WTC11 (cell line): Measurements from ENCODE around the gene FNIP2. TPM values are rescaled to one million over a fixed set of nuclear protein-coding genes. Genes with fewer than 3 reads are reported as not detected.
"Not testable (repeated sequence)": the region's sequence is repeated elsewhere in the genome, so short reads cannot be mapped to it uniquely, and the experiment has no call there.

Source experiments
- ATAC-seq: fragments of 200-7000 bp; cut with Tn5 transposase; 2 replicates; pipeline ENCODE4 v1.10.0; 2021; ENCODE audit warnings: mild to moderate bottlenecking, moderate library complexity
- CTCF ChIA-PET: fragments of 300-600 bp; sonication (Branson Sonifier 250); formaldehyde crosslinking; loops from one replicate; lab custom pipeline; 2021; ENCODE audit warnings: antibody characterized with exemption; lab: Charles Lee
- POLR2A ChIA-PET: fragments of 350-600 bp; sonication (Branson Sonifier 250); formaldehyde crosslinking; loops from one replicate; lab custom pipeline; 2021; ENCODE audit warnings: antibody characterized with exemption; lab: Charles Lee
- DNase-seq: peaks from one replicate; pipeline ENCODE4 v3.0.0; 2021; ENCODE audit warnings: low spot score
- H3K27ac Mint-ChIP-seq: 2 replicates; pipeline ENCODE4 v1.8.0; 2021; ENCODE audit warnings: mixed read lengths
- H3K27me3 Mint-ChIP-seq: 2 replicates; pipeline ENCODE4 v1.8.0; 2021; ENCODE audit warnings: low read depth, mild to moderate bottlenecking, moderate library complexity, mixed read lengths
- H3K36me3 Mint-ChIP-seq: 2 replicates; pipeline ENCODE4 v1.8.0; 2021; ENCODE audit warnings: mixed read lengths
- H3K4me1 Mint-ChIP-seq: 2 replicates; pipeline ENCODE4 v1.8.0; 2022; ENCODE audit warnings: mixed read lengths
- H3K4me3 Mint-ChIP-seq: 2 replicates; pipeline ENCODE4 v1.8.0; 2021; ENCODE audit warnings: mild to moderate bottlenecking, moderate library complexity, mixed read lengths
- H3K9me3 Mint-ChIP-seq: 2 replicates; pipeline ENCODE4 v1.8.0; 2021; ENCODE audit warnings: mixed read lengths
- CREM ChIP-seq: sonication (generic); formaldehyde crosslinking; IDR thresholded peaks from 2 replicates; pipeline ENCODE4 v1.8.1; 2022; ENCODE audit warnings: mild to moderate bottlenecking, missing genetic modification reagents, moderate library complexity
- HMGA2 ChIP-seq: fragments of 250-450 bp; sonication (Bioruptor Pico); IDR thresholded peaks from 2 replicates; pipeline ENCODE4 v1.4.0; 2021; ENCODE audit warnings: mild to moderate bottlenecking, moderate library complexity
- IRF2 ChIP-seq: sonication (generic); formaldehyde crosslinking; IDR thresholded peaks from 2 replicates; pipeline ENCODE4 v1.8.0; 2022; ENCODE audit warnings: low read depth, missing genetic modification reagents, borderline replicate concordance
- JUN ChIP-seq: sonication (generic); formaldehyde crosslinking; IDR thresholded peaks from 2 replicates; pipeline ENCODE4 v1.8.0; 2023; ENCODE audit warnings: mild to moderate bottlenecking, missing genetic modification reagents
- MYBL2 ChIP-seq: sonication (generic); formaldehyde crosslinking; IDR thresholded peaks from 2 replicates; pipeline ENCODE4 v1.8.1; 2023; ENCODE audit warnings: mild to moderate bottlenecking, moderate library complexity, missing genetic modification reagents
- NR1H2 ChIP-seq: sonication (generic); formaldehyde crosslinking; IDR thresholded peaks from 2 replicates; pipeline ENCODE4 v1.9.0; 2021; ENCODE audit warnings: mild to moderate bottlenecking, moderate library complexity, missing genetic modification reagents
- NR2C2 ChIP-seq: sonication (generic); formaldehyde crosslinking; IDR thresholded peaks from 2 replicates; pipeline ENCODE4 v1.8.0; 2022; ENCODE audit warnings: mild to moderate bottlenecking, missing genetic modification reagents
- RELA ChIP-seq: sonication (generic); formaldehyde crosslinking; IDR thresholded peaks from 2 replicates; pipeline ENCODE4 v1.8.1; 2022; ENCODE audit warnings: missing genetic modification reagents, mild to moderate bottlenecking, borderline replicate concordance
- ZNF121 ChIP-seq: sonication (generic); formaldehyde crosslinking; IDR thresholded peaks from 2 replicates; pipeline ENCODE4 v1.8.0; 2023; ENCODE audit warnings: missing genetic modification reagents
- ZNF416 ChIP-seq: fragments of 250-450 bp; sonication (Bioruptor Pico); IDR thresholded peaks from 2 replicates; pipeline ENCODE4 v1.9.0; 2021; ENCODE audit warnings: mild to moderate bottlenecking, inconsistent platforms
- ZNF423 ChIP-seq: fragments of 250-450 bp; sonication (Bioruptor Pico); IDR thresholded peaks from 2 replicates; pipeline ENCODE4 v2.1.2; 2022; ENCODE audit warnings: mild to moderate bottlenecking, moderate library complexity
- ZNF425 ChIP-seq: fragments of 250-450 bp; sonication (Bioruptor Pico); conservative IDR thresholded peaks from 2 replicates; pipeline ENCODE4 v1.9.0; 2021; ENCODE audit warnings: mild to moderate bottlenecking
- total RNA-seq: library from RNA; stranded (reverse); gene quantifications from 3 replicates; pipeline ENCODE4 v1.2.3, GENCODE V29; 2021
- TF ChIP-seq, protein P1 (sequence below): sonication (generic); formaldehyde crosslinking; IDR thresholded peaks from 2 replicates; pipeline ENCODE4 v1.8.0; 2023; ENCODE audit warnings: missing genetic modification reagents, mild to moderate bottlenecking, borderline replicate concordance
- TF ChIP-seq, protein P2 (sequence below): sonication (generic); formaldehyde crosslinking; IDR thresholded peaks from 2 replicates; pipeline ENCODE4 v1.8.0; 2022; ENCODE audit warnings: mild to moderate bottlenecking, missing genetic modification reagents
- TF ChIP-seq, protein P3 (sequence below): fragments of 250-450 bp; sonication (Bioruptor Pico); IDR thresholded peaks from 2 replicates; pipeline ENCODE4 v1.9.0; 2021; ENCODE audit warnings: mild to moderate bottlenecking, borderline replicate concordance

Gene FNIP2
- total RNA-seq, 1 experiment from 2014 or later: 8.6 TPM

DNA sequence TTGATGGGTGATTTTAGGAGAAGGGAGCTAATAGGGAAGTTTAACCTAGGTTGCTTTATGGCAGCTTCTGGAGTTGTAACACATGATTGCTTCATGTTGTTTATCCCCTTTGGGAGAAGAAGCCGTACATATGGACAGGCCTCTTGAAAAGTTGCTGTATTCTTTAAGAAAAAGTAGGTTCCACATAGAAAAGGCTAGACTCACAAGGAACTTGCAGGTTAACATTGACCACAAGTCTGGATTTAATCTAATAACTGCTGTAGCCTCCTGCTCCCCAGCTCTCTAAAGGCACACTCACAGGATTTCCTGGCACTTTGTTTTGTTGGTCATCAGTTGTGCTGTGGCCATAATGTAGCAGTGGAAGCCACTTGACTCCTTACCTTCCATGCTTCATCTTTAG lies 19.7 kb downstream of the FNIP2 start:
- H3K27me3 Mint-ChIP-seq: no peaks in the 10 kb centered on the region
- H3K27ac Mint-ChIP-seq: no peak overlapping the region
- DNase-seq: no peak
- peaks cover 30% of the 10 kb centered on the region for H3K4me1 Mint-ChIP-seq
- H3K9me3 Mint-ChIP-seq: no peaks in the 10 kb centered on the region
- CTCF ChIA-PET: no interaction called here
- H3K36me3 Mint-ChIP-seq: no peaks in the 10 kb centered on the region
- ATAC-seq: no peak
- POLR2A ChIA-PET: no interaction called here
- H3K4me3 Mint-ChIP-seq: no peak overlapping the region
- TF ChIP-seq ZNF121 (CRISPR knock-in tag) (no peak), MYBL2 (CRISPR knock-in tag) (no peak), ZNF416 (CRISPR knock-in tag) (no peak), RELA (CRISPR knock-in tag) (no peak), ZNF425 (no peak), IRF2 (CRISPR knock-in tag) (no peak)
- TF ChIP-seq, protein P1, sequence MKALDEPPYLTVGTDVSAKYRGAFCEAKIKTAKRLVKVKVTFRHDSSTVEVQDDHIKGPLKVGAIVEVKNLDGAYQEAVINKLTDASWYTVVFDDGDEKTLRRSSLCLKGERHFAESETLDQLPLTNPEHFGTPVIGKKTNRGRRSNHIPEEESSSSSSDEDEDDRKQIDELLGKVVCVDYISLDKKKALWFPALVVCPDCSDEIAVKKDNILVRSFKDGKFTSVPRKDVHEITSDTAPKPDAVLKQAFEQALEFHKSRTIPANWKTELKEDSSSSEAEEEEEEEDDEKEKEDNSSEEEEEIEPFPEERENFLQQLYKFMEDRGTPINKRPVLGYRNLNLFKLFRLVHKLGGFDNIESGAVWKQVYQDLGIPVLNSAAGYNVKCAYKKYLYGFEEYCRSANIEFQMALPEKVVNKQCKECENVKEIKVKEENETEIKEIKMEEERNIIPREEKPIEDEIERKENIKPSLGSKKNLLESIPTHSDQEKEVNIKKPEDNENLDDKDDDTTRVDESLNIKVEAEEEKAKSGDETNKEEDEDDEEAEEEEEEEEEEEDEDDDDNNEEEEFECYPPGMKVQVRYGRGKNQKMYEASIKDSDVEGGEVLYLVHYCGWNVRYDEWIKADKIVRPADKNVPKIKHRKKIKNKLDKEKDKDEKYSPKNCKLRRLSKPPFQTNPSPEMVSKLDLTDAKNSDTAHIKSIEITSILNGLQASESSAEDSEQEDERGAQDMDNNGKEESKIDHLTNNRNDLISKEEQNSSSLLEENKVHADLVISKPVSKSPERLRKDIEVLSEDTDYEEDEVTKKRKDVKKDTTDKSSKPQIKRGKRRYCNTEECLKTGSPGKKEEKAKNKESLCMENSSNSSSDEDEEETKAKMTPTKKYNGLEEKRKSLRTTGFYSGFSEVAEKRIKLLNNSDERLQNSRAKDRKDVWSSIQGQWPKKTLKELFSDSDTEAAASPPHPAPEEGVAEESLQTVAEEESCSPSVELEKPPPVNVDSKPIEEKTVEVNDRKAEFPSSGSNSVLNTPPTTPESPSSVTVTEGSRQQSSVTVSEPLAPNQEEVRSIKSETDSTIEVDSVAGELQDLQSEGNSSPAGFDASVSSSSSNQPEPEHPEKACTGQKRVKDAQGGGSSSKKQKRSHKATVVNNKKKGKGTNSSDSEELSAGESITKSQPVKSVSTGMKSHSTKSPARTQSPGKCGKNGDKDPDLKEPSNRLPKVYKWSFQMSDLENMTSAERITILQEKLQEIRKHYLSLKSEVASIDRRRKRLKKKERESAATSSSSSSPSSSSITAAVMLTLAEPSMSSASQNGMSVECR (CRISPR knock-in tag): no peak
- TF ChIP-seq, protein P2, sequence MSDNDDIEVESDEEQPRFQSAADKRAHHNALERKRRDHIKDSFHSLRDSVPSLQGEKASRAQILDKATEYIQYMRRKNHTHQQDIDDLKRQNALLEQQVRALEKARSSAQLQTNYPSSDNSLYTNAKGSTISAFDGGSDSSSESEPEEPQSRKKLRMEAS (CRISPR knock-in tag): no peak

GRCh38 chr4:158789853-158790252 lies 21.0 kb downstream of the FNIP2 start:
- H3K4me1 Mint-ChIP-seq: peaks cover 27% of the 10 kb centered on the region
- POLR2A ChIA-PET: no interaction called here
- no peak overlapping the region for H3K4me3 Mint-ChIP-seq
- TF ChIP-seq, protein P3, sequence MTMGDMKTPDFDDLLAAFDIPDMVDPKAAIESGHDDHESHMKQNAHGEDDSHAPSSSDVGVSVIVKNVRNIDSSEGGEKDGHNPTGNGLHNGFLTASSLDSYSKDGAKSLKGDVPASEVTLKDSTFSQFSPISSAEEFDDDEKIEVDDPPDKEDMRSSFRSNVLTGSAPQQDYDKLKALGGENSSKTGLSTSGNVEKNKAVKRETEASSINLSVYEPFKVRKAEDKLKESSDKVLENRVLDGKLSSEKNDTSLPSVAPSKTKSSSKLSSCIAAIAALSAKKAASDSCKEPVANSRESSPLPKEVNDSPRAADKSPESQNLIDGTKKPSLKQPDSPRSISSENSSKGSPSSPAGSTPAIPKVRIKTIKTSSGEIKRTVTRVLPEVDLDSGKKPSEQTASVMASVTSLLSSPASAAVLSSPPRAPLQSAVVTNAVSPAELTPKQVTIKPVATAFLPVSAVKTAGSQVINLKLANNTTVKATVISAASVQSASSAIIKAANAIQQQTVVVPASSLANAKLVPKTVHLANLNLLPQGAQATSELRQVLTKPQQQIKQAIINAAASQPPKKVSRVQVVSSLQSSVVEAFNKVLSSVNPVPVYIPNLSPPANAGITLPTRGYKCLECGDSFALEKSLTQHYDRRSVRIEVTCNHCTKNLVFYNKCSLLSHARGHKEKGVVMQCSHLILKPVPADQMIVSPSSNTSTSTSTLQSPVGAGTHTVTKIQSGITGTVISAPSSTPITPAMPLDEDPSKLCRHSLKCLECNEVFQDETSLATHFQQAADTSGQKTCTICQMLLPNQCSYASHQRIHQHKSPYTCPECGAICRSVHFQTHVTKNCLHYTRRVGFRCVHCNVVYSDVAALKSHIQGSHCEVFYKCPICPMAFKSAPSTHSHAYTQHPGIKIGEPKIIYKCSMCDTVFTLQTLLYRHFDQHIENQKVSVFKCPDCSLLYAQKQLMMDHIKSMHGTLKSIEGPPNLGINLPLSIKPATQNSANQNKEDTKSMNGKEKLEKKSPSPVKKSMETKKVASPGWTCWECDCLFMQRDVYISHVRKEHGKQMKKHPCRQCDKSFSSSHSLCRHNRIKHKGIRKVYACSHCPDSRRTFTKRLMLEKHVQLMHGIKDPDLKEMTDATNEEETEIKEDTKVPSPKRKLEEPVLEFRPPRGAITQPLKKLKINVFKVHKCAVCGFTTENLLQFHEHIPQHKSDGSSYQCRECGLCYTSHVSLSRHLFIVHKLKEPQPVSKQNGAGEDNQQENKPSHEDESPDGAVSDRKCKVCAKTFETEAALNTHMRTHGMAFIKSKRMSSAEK (CRISPR knock-in tag): no peak
- TF ChIP-seq, all 79 proteins: peak for 0
- DNase-seq (no peak), ATAC-seq (no peak)
- CTCF ChIA-PET: no interaction called here
- Mint-ChIP-seq H3K27ac (no peak overlapping the region), H3K9me3 (no peaks in the 10 kb centered on the region), H3K27me3 (no peaks in the 10 kb centered on the region), H3K36me3 (no peaks in the 10 kb centered on the region)

DNA sequence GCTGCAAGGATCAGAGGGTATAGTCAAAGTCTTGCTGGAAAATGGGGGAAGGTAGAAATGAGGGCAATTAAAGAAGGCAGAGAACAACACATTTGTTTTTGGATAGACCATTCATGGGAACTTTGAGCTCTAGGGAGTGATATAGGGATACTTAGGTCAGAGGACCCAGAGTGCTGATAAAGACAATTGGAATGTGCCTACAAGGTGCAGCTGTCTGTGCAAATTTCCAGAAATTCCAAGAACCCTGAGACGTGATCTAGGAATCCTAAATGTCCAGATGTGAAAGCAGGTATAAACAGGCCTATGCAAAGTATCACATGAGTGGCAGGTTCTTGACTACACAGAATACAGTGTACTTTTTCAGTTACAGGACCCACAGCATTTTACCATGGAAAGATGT lies 24.2 kb downstream of the FNIP2 start:
- Mint-ChIP-seq H3K4me1 (peaks cover 8% of the 10 kb centered on the region), H3K27me3 (no peaks in the 10 kb centered on the region), H3K9me3 (no peaks in the 10 kb centered on the region), H3K27ac (no peak overlapping the region), H3K4me3 (no peak overlapping the region), H3K36me3 (no peaks in the 10 kb centered on the region)
- ChIA-PET POLR2A (no interaction called here), CTCF (no interaction called here)
- no peak for DNase-seq
- TF ChIP-seq CREM (CRISPR knock-in tag): no peak
- TF ChIP-seq NR1H2 (CRISPR knock-in tag): no peak
- TF ChIP-seq IRF2 (CRISPR knock-in tag): no peak
- TF ChIP-seq RELA (CRISPR knock-in tag): no peak
- TF ChIP-seq JUN (CRISPR knock-in tag): no peak
- no peak for TF ChIP-seq ZNF423 (CRISPR knock-in tag)
- TF ChIP-seq NR2C2 (CRISPR knock-in tag): no peak
- no peak for TF ChIP-seq HMGA2 (CRISPR knock-in tag)
- TF ChIP-seq ZNF121 (CRISPR knock-in tag): no peak
- no peak for ATAC-seq

- ATAC-seq, H3K27me3 Mint-ChIP-seq, H3K27ac Mint-ChIP-seq, POLR2A ChIA-PET, H3K36me3 Mint-ChIP-seq, H3K9me3 Mint-ChIP-seq, H3K4me3 Mint-ChIP-seq, H3K4me1 Mint-ChIP-seq, CTCF ChIA-PET, DNase-seq: not testable (repeated sequence)
These were observed 24.6 kb downstream of the FNIP2 start for GRCh38 chr4:158793430-158793829.
